HG03342 (cell line): ENCODE measurements around the gene LILRA5.
"Not testable (repeated sequence)": the region's sequence is repeated elsewhere in the genome, so short reads cannot be mapped to it uniquely, and the experiment has no call there.

Experiments used
- ATAC-seq: cut with Tn5 transposase; IDR thresholded peaks from one replicate; pipeline ENCODE4 v1.9.1; 2021; ENCODE audit warnings: mild to moderate bottlenecking, moderate library complexity; ENCODE audit not compliant: unreplicated experiment

Gene LILRA5

DNA sequence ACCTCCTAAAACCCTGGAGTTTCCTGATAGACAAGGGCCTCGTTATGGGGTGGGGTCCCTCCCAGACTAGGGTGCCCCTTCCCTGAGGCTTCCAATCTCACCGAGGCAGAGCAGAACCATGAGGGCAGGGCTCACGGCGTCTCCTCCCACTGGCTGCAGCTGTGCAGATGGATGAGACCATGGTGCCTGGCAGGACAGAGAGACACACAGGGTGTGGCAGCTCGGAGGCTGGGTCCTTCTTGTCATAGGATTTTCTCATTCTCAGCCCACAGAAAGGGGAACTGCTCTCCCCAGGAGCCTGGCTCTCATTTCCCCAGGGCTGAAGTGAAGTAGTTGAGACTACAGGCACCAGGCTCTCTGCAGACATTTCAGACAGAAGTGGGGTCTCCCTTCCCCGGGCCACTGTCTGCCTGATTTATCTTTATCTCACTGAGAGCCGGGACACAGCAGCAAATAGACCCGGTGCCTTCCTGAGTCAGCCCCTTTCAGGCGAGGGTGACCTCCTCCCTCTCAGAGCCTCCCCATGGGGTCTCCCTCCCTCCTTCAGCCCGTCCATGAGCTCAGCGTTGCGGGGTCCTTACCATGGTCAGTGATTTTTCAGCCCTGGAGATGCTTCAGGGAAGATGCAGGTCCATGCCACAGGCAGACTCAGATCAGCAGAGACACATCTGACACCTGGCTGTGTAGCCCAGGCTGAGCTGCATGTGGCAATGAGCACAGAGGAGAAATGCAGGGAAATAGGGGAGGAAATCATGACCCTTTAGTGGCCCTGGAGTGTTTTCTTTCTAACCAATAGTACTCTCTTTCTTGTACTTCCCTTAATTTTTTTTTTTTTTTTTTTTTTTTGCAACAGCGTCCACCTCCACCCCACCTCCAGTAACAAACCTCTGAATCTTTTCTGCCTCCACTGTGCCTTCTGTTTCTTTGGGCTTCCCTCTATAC lies at the start of gene LILRA5:
Gene LILRA5, minus strand, starts transcription at position 731 of the 942 bp plus-strand sequence. Its CDS starts 147 bp downstream, at position 584.
- no peak for ATAC-seq

DNA sequence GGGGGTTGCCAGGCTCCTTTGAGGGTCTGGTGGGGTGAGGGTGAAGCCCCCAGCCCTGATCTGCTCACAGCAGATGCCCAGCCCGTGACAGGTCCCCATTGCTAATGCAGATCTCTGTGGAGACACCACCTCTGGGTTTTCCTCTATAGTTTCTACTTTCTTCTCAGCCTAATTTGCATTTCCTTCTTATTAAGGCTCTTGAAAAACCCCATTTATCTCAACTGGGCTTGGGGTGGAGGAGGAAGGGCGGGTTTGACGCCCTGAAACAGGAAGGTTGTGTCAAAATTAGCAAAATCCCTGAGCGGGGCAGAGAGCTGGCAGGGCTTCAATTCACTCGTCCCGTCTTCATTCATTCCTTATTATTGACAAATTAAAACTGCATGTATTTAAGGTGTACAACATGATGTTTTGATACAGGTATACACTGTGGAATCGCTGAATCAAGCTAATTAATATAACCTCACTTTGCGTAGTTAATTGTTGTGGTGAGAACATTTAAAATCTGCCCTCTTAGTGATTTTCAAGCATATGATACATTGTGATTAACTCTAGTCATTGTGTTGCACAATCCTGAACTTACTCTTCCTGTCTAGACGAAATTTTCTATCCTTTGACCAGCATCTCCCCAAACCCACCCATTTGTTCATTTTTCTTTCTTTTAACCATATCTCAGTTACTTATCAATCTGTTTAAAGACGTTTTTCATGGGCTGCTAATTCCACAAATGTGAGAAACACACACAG lies 48.9 kb upstream of the LILRA5 start:
- not testable (repeated sequence) for ATAC-seq

DNA sequence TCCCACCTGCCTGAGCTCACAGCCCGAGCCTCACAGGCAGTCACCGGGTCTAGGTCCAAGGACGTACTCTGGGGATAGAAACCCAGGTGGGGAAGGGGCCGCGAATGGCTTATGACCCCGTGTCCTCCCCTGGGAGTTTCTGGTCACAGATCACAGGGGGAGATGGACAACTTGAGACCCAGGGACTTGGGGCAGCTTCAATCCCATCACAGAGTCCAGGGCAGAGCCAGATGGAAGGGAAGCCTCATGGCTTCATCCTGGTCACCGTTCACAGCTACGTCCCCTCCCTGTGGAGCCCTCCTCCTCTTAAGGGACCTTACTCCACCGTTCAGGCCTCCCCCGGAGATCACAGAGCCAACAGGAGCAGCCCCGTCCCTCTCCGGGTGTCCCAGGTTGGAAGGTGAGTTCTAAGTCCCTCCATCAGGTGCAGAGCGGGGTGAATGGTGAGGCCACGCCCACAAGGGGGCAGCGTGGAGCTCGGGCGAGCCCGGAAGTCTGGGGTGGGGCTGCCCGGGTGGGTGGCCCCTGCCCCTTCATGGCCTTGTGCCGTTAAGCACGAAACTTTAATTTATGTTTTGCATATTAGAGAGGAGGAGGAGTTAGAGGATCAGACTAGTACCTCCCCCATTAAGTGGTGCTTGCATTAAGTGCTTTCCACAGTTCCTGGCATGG lies 46.3 kb upstream of the LILRA5 start:
- peak; percentile 67 for ATAC-seq

DNA sequence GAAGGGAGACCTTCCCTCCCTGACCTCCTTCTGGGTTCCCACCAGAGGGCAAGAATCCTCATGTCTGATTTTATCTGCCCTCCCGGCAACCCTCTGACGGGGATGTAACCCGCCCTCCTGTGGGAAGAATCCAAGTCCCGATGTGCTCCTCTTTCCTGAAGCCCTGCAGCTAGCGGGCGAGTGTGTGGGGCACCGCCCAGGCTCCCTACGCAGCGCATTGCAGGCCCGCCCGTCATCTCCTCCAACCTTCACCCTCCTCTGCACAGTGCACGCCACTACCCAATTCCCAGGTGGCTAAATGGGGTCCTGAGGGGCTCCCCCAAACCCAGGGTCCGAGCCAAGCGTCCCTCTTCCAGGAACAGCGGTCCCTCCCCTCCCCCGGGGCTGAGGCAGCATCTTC lies 44.4 kb upstream of the LILRA5 start:
- no peak for ATAC-seq

DNA sequence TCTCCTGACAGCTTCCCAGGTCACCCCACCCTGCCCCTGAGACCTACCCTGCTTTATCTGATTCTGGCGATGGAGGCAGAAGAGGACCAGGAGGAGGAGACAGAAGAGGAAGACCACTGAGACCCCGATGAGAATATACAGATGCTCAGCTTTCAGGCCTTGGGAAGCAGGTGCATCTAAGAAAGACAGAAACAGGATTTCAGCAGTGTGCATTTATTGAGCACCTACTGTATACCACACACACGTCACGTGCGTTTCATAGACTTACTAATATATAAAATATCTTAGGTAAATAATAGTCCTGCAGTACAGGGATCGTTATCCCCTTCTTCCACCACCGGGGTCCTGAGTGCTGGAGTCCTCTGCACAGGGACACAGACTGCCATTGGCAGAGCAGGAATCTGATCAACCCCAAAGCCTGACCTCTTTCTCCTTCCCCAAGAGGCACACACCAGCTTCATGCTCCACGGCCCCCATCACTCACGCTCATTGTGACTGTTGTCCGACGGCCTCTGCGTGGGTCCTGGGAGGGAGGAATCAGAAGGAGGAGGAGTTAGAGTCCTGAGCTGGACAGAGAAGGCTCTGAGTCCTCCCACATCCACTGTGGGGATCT lies 43.6 kb upstream of the LILRA5 start:
- no peak for ATAC-seq

DNA sequence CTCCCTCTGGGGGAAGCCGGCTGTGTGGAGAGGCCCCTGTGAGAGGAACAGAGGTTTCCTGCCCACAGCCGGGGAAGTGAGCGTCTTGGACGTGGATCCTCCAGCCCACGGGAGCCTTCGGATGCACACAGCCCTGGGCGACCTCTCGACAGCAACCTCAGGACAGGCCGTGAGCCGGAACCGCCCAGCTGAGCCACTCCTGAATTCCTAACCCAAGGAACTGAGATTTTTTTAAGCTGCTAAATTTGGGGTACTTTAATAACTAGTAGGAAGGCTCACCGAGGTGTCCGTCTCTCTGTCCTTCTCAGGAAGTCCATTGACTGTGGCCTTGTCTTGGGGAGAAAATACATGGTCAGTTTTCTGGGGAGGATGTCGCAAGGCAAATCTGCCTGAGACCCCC lies 42.7 kb upstream of the LILRA5 start:
- no peak for ATAC-seq

DNA sequence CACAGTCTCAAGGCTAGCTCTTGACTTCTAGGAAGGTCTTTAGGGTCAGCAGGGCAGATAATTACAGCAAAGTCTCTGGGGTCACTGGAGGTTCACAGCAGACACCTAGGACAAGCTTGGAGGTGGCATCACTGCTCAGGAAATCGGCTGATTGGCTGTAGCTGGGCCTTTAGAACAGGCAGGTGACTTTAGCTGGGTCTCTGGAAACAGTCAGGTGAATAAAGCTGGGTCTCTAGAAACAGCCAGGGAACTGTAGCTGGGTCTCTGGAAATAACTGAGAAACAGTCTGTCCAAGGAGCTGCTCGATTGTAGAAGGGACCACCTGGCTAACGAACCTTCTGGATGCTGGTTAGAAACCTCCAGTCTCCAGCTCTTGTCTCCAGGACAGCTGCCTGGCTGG lies 41.8 kb upstream of the LILRA5 start:
- no peak for ATAC-seq

DNA sequence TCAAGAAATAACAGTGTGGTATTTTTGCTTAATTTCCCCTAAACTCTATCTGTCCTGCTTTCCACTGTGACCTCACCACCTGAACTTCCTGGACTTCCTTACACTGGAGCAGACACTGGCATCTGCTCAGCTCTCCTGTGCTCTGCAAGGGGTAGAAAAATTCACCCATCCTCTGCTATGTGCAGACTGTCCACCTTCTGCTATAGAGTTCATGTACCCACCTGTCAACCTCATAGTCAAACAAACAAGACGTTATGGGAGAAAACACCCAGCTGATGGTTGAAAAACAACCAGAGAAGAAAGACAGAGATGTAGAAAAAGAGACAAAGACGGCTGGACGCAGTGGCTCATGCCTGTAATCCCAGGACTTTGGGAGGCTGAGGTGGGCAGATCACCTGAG lies 39.6 kb upstream of the LILRA5 start:
- ATAC-seq, result no peak

DNA sequence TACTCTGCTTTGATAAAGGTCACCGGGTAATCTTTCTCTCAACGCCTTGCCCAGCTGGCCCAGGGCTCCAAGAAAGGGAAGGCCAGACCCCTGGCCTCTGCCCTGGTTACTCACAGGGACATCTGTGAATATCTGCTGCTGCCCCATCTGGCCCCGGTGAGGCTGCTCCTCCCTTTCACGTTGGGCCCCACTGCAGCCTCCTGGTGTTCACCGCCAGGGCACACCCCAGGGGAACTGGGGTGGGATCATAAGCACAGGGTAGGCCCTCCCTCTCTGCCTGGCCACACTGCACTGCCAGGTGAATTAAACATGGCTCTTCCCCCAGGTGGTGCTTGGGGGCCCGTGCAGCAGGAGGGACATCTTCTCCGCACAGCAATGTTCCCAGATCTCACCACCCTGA lies 39.1 kb upstream of the LILRA5 start:
- no peak for ATAC-seq

DNA sequence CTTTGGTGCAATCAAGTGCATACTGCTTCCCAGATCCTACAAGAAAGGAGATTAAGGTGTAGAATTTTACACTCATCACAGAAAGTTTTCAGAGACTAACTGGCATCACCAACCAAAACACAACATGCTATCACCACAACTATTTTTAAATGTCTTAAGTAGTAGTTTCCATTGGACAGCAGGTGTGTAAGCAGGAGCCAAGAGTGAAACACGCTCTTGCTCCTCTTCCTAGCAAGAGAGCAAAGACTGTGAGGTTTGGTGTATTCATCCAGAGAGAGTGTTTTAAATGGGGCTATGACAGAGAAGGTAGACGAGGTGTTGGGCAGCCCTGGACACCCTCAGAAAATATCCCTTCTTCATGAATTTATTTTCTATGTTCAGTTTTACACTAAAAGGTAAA lies 38.5 kb upstream of the LILRA5 start:
- no peak for ATAC-seq

DNA sequence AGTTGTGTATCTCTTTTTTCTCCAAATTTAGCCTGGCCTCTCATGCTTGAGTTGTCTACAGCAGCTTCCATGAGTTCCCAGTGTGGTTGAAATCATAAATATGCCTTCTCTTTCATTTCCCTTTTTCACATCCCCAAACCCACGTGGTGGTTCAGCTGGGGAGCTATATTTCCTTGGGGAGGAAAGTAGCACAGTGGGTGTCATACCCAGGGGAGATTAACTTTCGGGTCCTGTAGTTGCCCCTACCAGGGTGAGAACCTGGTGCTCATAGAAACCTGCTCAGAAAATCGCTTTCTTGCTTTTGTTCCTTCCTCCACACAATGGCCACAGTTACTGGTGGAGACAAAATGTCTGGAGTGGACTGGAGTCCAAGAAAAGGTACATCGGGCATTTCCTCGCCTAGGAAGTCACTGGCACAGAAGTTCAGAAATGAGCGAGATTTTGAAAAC lies 33.0 kb upstream of the LILRA5 start:
- no peak for ATAC-seq

DNA sequence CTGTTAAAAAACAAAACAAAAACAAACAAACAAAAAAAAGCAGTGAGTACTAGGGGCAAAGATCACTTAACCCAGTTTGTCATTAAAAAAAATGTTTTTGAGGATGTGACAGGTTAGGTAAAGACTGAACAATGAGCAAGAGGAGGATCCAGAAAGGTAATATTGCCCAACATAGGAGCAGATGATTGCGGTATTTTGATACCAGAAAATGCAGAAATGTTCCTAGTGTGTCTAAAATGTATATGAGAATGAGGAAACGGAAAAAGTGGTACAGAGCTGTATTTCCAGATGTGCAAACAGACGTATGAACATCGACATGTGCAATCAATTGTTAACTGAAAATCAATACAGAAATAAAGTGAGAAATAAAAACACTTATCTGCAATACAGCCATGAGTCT lies 30.9 kb upstream of the LILRA5 start:
- no peak for ATAC-seq

DNA sequence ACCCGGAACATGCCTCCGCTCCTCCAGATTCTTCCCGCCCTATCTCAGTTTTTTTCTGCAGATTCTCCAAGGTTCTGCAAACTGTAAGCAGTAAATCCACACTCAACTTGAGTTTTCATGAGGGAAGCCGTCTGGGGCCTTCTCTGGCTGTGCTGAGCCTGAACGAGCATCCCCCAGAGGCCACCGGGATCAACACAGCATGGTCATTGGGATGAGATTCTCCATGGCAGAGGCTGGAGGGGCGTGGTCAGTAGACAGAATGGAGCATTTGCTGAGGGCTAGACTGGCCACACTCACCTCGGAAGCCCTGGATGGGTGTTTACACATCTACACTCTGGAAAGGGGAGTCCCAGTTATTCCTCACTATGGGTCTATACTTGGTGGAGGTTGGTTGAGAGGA lies 28.3 kb upstream of the LILRA5 start:
- ATAC-seq, result no peak

DNA sequence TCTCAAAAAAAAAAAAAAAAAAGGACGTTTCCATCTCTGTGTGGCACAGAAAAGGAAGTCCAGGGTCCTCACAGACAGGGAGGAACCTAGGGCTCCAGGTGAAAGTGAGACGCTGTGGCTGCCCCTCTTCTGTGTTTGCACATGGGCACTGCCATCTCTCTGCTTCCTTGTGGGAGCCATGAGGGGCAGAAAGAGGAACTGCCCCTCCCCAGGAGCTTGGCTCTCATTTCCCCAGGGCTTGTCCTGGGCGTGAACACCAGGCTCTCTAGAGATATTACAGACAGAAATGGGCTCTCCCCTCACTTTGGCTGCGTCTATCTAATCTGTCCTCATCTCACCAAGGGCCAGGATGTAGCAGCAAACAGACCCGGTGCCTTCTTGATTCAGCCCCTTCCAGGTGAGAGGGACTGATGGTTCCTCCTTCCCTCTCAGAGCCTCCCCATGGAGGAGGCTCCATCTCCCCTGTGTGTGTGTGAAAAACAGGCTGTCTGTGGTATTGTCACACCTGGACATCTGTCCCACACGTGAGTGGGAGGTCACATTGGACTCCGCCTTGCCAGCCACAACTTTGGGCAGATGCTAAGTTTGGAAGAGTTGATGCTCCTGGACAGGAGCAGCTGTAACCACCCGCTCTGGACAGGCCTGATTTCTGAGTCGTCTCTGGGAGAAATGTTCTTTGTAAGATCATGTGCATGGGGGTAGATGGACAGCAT lies 26.8 kb upstream of the LILRA5 start:
- no peak for ATAC-seq

DNA sequence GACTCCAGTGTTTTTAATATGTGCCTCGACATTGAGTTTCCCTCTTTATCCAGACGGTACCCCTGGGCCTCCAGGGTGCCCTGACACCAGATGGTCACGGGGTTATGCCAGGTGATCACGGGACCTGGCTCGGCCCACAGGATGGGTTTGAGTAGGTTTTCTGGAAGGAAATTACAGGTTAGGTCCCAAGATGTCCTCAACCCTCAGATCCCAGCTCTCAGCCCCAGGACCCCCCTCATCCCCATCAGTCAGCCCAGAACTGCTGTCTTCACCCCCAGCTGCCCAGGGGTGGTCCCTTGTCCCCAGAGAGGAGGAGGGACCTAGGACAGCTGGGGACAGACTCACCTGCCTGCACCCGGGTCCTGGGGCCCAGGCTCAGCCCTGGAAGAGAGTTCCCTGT lies 25.6 kb upstream of the LILRA5 start:
- no peak for ATAC-seq

DNA sequence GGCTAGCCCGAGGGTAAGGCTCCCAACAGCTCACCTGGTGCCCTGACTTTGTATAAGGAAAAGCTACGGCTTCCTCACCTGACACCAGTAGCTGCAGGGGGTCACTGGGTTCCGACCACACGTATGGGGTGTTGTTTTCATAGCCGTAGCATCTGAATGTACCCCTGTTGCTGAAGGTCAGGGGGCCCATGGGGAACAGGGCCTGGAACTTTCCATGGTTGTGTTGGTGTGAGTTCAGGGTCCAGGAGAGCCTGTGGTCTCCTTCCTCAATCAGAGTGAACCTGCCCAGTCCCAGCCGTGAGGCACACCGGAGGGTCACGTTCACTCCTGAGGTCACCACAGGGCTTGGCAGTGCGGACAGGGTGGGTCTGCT lies 24.9 kb upstream of the LILRA5 start:
- no peak for ATAC-seq

DNA sequence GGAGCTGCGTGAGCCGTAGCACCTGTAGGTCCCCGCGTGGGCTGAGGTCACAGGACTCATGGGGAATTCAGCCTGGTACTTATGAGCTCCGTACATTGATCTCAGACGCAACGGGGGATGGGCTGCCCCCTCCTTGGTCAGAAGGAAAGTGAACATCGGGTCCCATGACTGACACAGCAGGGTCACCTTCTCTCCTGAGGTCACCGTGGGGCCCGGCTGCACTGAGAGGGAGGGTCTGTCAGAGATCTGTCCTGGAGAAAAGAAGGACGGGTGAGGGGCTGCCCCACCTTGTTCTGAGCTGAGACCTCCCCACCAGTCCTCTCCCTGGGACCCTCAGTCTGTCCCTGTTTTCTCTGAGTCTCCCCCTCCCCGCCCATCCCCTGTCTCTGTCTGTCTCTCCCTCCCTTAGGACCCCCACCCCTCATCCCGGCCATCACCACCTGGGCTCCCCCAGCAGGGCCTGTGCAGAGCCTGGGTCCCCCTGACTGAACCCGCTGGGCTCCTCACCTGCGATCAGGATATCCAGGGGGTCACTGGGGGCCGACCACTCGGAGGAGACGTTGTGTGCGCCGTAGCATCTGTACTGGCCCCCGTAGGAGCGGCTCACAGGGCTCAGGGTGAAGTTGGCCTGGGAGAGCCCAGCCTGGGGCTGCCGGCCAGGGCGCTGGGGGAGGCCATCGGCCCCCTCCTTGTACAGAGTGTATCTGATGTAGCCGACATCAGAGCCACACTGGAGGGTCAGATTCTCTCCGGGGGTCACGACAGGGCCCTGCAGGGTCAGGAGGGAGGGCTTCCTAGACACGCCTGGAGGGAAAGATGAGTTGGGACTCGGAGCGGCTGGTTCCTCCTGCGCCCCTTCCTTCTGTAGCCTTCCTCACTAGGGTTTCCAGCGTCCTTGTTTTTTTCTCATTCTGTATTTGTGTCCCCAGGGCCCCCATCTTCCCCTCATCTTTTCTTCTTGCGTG lies 24.2 kb upstream of the LILRA5 start:
- no peak for ATAC-seq

DNA sequence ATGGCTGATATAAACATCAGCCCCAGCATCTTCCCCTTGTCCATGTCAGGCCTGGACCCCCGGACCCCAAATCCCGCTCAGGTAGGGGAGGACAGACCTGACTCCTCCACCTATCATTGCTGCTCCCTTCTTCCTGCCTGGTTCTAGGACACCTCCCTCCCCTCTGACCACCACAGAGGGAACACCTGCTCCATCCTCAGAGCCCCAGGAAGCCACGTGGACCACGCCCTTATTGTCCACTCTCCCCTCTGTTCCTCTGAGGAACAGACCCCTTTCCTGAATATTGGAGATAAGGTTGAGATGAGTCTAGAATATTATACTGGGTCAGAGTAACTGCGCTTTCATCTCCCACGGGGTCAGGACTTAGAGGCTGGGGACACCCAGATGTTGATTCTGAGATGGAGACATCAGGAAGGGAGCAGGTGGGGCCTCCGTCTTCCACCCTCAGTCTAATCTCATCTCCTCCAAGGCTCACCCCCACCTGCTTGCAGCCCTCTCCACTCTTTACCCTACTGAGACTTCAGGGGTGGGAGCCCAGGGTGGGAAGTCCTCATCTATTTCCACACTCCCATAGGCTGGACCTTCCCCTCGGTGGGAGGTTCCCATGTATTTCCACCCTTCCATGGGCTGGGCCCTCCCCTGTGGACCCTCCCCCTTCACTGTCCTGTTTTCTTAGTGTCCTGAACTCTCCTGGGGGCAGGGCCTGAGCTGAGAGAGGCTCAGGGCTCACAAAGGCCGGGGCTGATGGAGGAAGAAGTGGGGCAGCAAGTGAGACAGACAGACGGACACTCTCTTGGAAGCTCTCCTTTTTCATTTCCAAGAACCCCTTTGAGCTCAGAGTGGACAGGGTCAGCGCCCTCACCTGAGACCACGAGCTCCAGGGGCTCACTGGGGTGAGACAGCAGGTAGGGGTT lies 23.3 kb upstream of the LILRA5 start:
- no peak for ATAC-seq
